ENCODE measurements around the gene DLST. TPM values are rescaled to one million over a fixed set of nuclear protein-coding genes. Genes with fewer than 3 reads are reported as not detected.

DLST gene
- total RNA-seq, 4 donors from 2014 or later, result 79.3 to 98.7 (median 87.8) TPM

DNA sequence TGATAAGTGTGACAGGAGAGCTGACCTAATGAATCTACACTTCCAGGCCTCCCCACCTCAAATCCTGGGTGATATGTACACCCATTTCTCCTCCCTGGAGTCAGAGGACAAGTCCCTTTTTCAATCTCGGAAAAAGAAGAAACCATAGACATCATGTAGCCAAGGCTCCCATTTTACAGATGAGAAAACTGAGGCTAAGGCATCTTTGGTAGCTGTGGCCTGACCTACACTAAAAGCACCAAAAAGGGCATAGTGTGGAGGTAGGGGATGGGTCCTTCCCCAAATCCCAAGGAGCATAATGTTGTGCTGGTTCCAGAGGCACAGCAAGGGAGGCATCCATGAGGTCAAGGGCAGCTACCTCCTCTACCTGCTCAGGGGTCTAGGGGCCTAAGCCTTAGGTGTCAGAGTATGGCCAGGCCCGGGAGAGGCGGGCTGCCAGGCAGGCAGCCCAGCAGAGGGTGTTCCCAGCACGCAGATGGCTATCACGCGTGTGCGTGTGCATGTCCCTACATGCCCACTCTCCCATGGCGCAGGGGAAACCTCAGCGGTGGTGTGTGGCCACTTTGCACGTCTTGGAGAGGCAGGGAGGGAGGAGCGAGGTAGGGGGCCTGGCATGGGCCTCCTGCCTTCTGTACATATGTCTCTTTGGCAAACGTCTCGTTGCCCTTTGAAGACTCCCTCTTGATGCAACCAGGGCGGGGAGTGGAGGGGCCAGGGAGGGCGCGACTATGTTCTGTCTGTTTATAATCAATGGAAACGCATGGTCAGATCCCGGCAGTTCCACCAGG, 71.2 kb downstream of the DLST start:
- whole genome bisulfite sequencing, 2 donors (ENCODE audit: low coverage in 1 of 2), result 64 to 95% methylated on average over 5 to 8 of the region's 18 CpGs
- H3K4me3 ChIP-seq, result peak overlapping the region in 1 of 2 donors; percentile 64

More for the DNA sequence above, 71.2 kb downstream of the DLST start:
- TF ChIP-seq EP300 (IDR thresholded peaks at IDR 0.05) (no peak), POLR2AphosphoS5 (IDR thresholded peaks at IDR 0.05) (no peak), POLR2A (IDR thresholded peaks at IDR 0.05) (no peak)
- TF ChIP-seq, protein P1, sequence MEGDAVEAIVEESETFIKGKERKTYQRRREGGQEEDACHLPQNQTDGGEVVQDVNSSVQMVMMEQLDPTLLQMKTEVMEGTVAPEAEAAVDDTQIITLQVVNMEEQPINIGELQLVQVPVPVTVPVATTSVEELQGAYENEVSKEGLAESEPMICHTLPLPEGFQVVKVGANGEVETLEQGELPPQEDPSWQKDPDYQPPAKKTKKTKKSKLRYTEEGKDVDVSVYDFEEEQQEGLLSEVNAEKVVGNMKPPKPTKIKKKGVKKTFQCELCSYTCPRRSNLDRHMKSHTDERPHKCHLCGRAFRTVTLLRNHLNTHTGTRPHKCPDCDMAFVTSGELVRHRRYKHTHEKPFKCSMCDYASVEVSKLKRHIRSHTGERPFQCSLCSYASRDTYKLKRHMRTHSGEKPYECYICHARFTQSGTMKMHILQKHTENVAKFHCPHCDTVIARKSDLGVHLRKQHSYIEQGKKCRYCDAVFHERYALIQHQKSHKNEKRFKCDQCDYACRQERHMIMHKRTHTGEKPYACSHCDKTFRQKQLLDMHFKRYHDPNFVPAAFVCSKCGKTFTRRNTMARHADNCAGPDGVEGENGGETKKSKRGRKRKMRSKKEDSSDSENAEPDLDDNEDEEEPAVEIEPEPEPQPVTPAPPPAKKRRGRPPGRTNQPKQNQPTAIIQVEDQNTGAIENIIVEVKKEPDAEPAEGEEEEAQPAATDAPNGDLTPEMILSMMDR (IDR thresholded peaks at IDR 0.05), result no peak
- Histone ChIP-seq H3K36me3 (peaks cover 0 to 13% of the 10 kb centered on the region in 2 donors), H3K27ac (no peak overlapping the region), H3K27me3 (peaks cover 60% of the 10 kb centered on the region), H3K9me3 (no peaks in the 10 kb centered on the region), H3K4me1 (peaks cover 0 to 35% (median 14%) of the 10 kb centered on the region in 3 donors)
- ATAC-seq, result no peak

Other genes starting within 250 kb of the DLST start
- 10 to 100 TPM; 14.3 to 39.9 (median 19.9) TPM for gene AREL1, start 168.8 kb upstream of the DLST start, total RNA-seq
- gene FCF1, start 168.8 kb upstream of the DLST start, total RNA-seq, result 10 to 100 TPM; 26.1 to 42.3 (median 31.6) TPM
- 10 to 100 TPM; 23.3 to 54.8 (median 44.7) TPM for gene YLPM1, start 118.6 kb upstream of the DLST start, total RNA-seq
- under 1 TPM in 1 of 4 donors, not detected in 3; 0.08 TPM for gene PROX2, start 5.8 kb upstream of the DLST start, total RNA-seq
- gene RPS6KL1, start 41.3 kb downstream of the DLST start, total RNA-seq, result 10 to 100 TPM in 1 of 4 donors, 1 to 10 TPM in 3; 4.0 to 10.2 (median 8.2) TPM
- 10 to 100 TPM; 11.2 to 21.0 (median 16.5) TPM for gene PGF, start 73.7 kb downstream of the DLST start, total RNA-seq
- 10 to 100 TPM; 28.1 to 56.2 (median 36.6) TPM for gene EIF2B2, start 121.0 kb downstream of the DLST start, total RNA-seq
- 10 to 100 TPM; 29.0 to 76.1 (median 32.2) TPM for gene MLH3, start 169.6 kb downstream of the DLST start, total RNA-seq
- gene ACYP1, start 182.1 kb downstream of the DLST start, total RNA-seq, result 10 to 100 TPM; 13.8 to 20.8 (median 17.1) TPM
- gene ZC2HC1C, start 187.7 kb downstream of the DLST start, total RNA-seq, result 1 to 10 TPM; 4.4 to 8.0 (median 5.1) TPM
- 10 to 100 TPM; 34.2 to 95.4 (median 85.9) TPM for gene NEK9, start 245.1 kb downstream of the DLST start, total RNA-seq